Activated T-cell treated with anti-CD3 and anti-CD28 coated beads for 4 hours (primary cell): ENCODE measurements around the gene FAT1.

Source experiments
- DNase-seq: peaks from one replicate; pipeline ENCODE4 v3.0.0-alpha.2; 2020

FAT1 gene

GRCh38 chr4:186724058-186724863 is 605 bp upstream of the FAT1 start:
- DNase-seq: no peak

- DNase-seq: no peak
These were observed 812 bp downstream of the FAT1 start for GRCh38 chr4:186722796-186723291.

- DNase-seq: no peak
These were observed 3.5 kb downstream of the FAT1 start for GRCh38 chr4:186719925-186720694.

- DNase-seq: no peak
These were observed 6.1 kb downstream of the FAT1 start for GRCh38 chr4:186717556-186717955.

- DNase-seq: no peak
These were observed 8.6 kb downstream of the FAT1 start for GRCh38 chr4:186715077-186715476.

- no peak for DNase-seq
These were observed 9.5 kb downstream of the FAT1 start for GRCh38 chr4:186714006-186714675.

- DNase-seq: no peak
These were observed 11.0 kb downstream of the FAT1 start for GRCh38 chr4:186712690-186713089.

GRCh38 chr4:186710521-186711119 is 13.0 kb downstream of the FAT1 start:
- DNase-seq: no peak

- no peak for DNase-seq
These were observed 14.1 kb downstream of the FAT1 start for GRCh38 chr4:186709517-186709916.

- no peak for DNase-seq
These were observed 15.1 kb downstream of the FAT1 start for GRCh38 chr4:186708554-186708953.

GRCh38 chr4:186707996-186708395 is 15.7 kb downstream of the FAT1 start:
- no peak for DNase-seq

GRCh38 chr4:186707574-186707973 is 16.1 kb downstream of the FAT1 start:
- DNase-seq: no peak

GRCh38 chr4:186704057-186704456 is 19.6 kb downstream of the FAT1 start:
- DNase-seq: no peak

GRCh38 chr4:186703510-186703909 is 20.1 kb downstream of the FAT1 start:
- no peak for DNase-seq

GRCh38 chr4:186702940-186703339 is 20.7 kb downstream of the FAT1 start:
- DNase-seq: no peak

- no peak for DNase-seq
These were observed 21.4 kb downstream of the FAT1 start for GRCh38 chr4:186702297-186702696.

- DNase-seq: no peak
These were observed 21.9 kb downstream of the FAT1 start for GRCh38 chr4:186701788-186702187.

GRCh38 chr4:186701273-186701672 is 22.4 kb downstream of the FAT1 start:
- no peak for DNase-seq

- no peak for DNase-seq
These were observed 22.9 kb downstream of the FAT1 start for GRCh38 chr4:186700746-186701145.

- no peak for DNase-seq
These were observed 23.7 kb downstream of the FAT1 start for GRCh38 chr4:186699881-186700397.

- no peak for DNase-seq
These were observed 24.4 kb downstream of the FAT1 start for GRCh38 chr4:186699298-186699697.

- DNase-seq: no peak
These were observed 25.1 kb downstream of the FAT1 start for GRCh38 chr4:186698525-186698924.

GRCh38 chr4:186698028-186698427 is 25.6 kb downstream of the FAT1 start:
- DNase-seq: no peak
